Liver (tissue), 9 donors: ENCODE data around the gene TLE3. TPM values are rescaled to one million over a fixed set of nuclear protein-coding genes. Genes with fewer than 3 reads are reported as not detected.

ENCODE experiments used
- DNase-seq: peaks from one replicate; pipeline ENCODE4 v3.0.0-alpha.2; 2017; ENCODE audit warnings: low spot score
- H3K27ac ChIP-seq, 2 donors: one replicate each; pipeline ENCODE4 v1.7.0; 2013; ENCODE audit warnings: inconsistent platforms in 2 of 2, low read length in 2 of 2, control low read depth in 1 of 2, low read depth in 1 of 2, mild to moderate bottlenecking in 1 of 2
- H3K27me3 ChIP-seq, 4 donors: one replicate each; pipeline versions ENCODE4 v1.6.1 to v1.7.0; 2013; ENCODE audit warnings: low read length in 3 of 4, inconsistent platforms in 1 of 4, mild to moderate bottlenecking in 1 of 4, moderate library complexity in 1 of 4; ENCODE audit not compliant: control insufficient read depth in 4 of 4, insufficient read depth in 4 of 4
- H3K36me3 ChIP-seq, 4 donors: one replicate each; pipeline versions ENCODE4 v1.6.1 to v1.7.0; 2013; ENCODE audit warnings: low read length in 3 of 4, mild to moderate bottlenecking in 3 of 4, low read depth in 1 of 4, moderate library complexity in 1 of 4; ENCODE audit not compliant: control insufficient read depth in 4 of 4, insufficient read depth in 3 of 4
- H3K4me1 ChIP-seq, 4 donors: one replicate each; pipeline versions ENCODE4 v1.6.1 to v1.7.0; 2013; ENCODE audit warnings: low read length in 3 of 4, mild to moderate bottlenecking in 3 of 4, moderate library complexity in 1 of 4; ENCODE audit not compliant: control insufficient read depth in 4 of 4, insufficient read depth in 4 of 4
- H3K4me3 ChIP-seq, 3 donors: one replicate each; pipeline versions ENCODE4 v1.6.1 to v1.7.0; 2013; ENCODE audit warnings: low read length in 3 of 3, control low read depth in 1 of 3, low read depth in 1 of 3, mild to moderate bottlenecking in 1 of 3
- H3K9ac ChIP-seq, 2 donors: one replicate each; pipeline ENCODE4 v1.7.0; 2013; ENCODE audit warnings: low read length in 2 of 2, mild to moderate bottlenecking in 2 of 2, moderate library complexity in 2 of 2, control low read depth in 1 of 2, low read depth in 1 of 2
- H3K9me3 ChIP-seq, 4 donors: one replicate each; pipeline versions ENCODE4 v1.6.1 to v1.7.0; 2013; ENCODE audit warnings: low read length in 3 of 4; ENCODE audit not compliant: control insufficient read depth in 4 of 4
- EGR1 ChIP-seq, 2 donors: IDR thresholded peaks; 2 replicates each; pipeline ENCODE4 v1.6.1; 2016 to 2018; ENCODE audit warnings: antibody characterized with exemption in 2 of 2, low read depth in 2 of 2
- FOXA1 ChIP-seq: IDR thresholded peaks from 2 replicates; pipeline ENCODE4 v1.6.1; 2016; ENCODE audit warnings: antibody characterized with exemption
- FOXA2 ChIP-seq: IDR thresholded peaks from 2 replicates; pipeline ENCODE4 v1.6.1; 2016; ENCODE audit warnings: antibody characterized with exemption
- GABPA ChIP-seq, 2 donors: IDR thresholded peaks in 1 of 2; conservative IDR thresholded peaks in 1 of 2; 2 replicates each; pipeline ENCODE4 v1.6.1; 2016; ENCODE audit warnings: antibody characterized with exemption in 2 of 2, mild to moderate bottlenecking in 1 of 2, moderate library complexity in 1 of 2
- HNF4A ChIP-seq, 2 donors: conservative IDR thresholded peaks; 2 replicates each; pipeline ENCODE4 v1.6.1; 2016; ENCODE audit warnings: antibody characterized with exemption in 2 of 2, mild to moderate bottlenecking in 2 of 2
- HNF4G ChIP-seq: IDR thresholded peaks from 2 replicates; pipeline ENCODE4 v1.6.1; 2016; ENCODE audit warnings: antibody characterized with exemption
- JUND ChIP-seq, 2 donors: IDR thresholded peaks; 2 replicates each; pipeline ENCODE4 v1.6.1; 2016; ENCODE audit warnings: antibody characterized with exemption in 2 of 2
- NR2F2 ChIP-seq: IDR thresholded peaks from 2 replicates; pipeline ENCODE4 v1.6.1; 2016; ENCODE audit warnings: antibody characterized with exemption
- RAD21 ChIP-seq, 2 donors: IDR thresholded peaks; 2 replicates each; pipeline ENCODE4 v1.6.1; 2016; ENCODE audit warnings: antibody characterized with exemption in 2 of 2, mild to moderate bottlenecking in 2 of 2
- RXRA ChIP-seq, 2 donors: IDR thresholded peaks; 2 replicates each; pipeline ENCODE4 v1.6.1; 2017 to 2018; ENCODE audit warnings: antibody characterized with exemption in 2 of 2, mild to moderate bottlenecking in 1 of 2
- SP1 ChIP-seq: IDR thresholded peaks from 2 replicates; pipeline ENCODE4 v1.6.1; 2018; ENCODE audit warnings: antibody characterized with exemption, mild to moderate bottlenecking
- TAF1 ChIP-seq: conservative IDR thresholded peaks from 2 replicates; pipeline ENCODE4 v1.6.1; 2016; ENCODE audit warnings: antibody characterized with exemption, mild to moderate bottlenecking
- YY1 ChIP-seq: IDR thresholded peaks from 2 replicates; pipeline ENCODE4 v1.6.1; 2016; ENCODE audit warnings: antibody characterized with exemption, mild to moderate bottlenecking
- ZBTB33 ChIP-seq: IDR thresholded peaks from 2 replicates; pipeline ENCODE4 v1.6.1; 2016; ENCODE audit warnings: antibody characterized with exemption
- WGBS: extraction: QIAGEN DNeasy Blood & Tissue Kit; methylation state at CpG from one replicate; pipeline ENCODE4 v1.1.7; 2013; 5-methylcytosine and 5-hydroxymethylcytosine counted together
- polyA plus RNA-seq, 2 donors: library from polyadenylated mRNA; stranded (reverse) in 1 of 2; unstranded in 1 of 2; fragments of 200-250 nt in 1 of 2; fragments of >200 nt in 1 of 2; fragmentation: Nextera tagmentation in 1 of 2; extraction: Ambion mirVana in 1 of 2; gene quantifications; one replicate each; pipeline versions ENCODE4 v1.2.1 to v1.2.3, GENCODE V29; 2013 to 2015
- total RNA-seq, 2 donors: library from RNA; depleted of rRNA; stranded (reverse); fragments of >200 nt; gene quantifications; one replicate each; pipeline ENCODE4 v1.2.3, GENCODE V29; 2014
- TF ChIP-seq, protein P1 (sequence below): fragments of 150-350 bp; IDR thresholded peaks from 2 replicates; pipeline ENCODE4 v1.5.1; 2017; ENCODE audit warnings: improper control_type of control experiment, low read depth, low read length; ENCODE audit not compliant: missing input control
- TF ChIP-seq, protein P2 (sequence below): IDR thresholded peaks from 2 replicates; pipeline ENCODE4 v1.6.1; 2016; ENCODE audit warnings: antibody characterized with exemption, mild to moderate bottlenecking
- TF ChIP-seq, protein P3 (sequence below): IDR thresholded peaks from 2 replicates; pipeline ENCODE4 v1.6.1; 2016; ENCODE audit warnings: antibody characterized with exemption
- TF ChIP-seq, protein P4 (sequence below): IDR thresholded peaks from 2 replicates; pipeline ENCODE4 v1.6.1; 2016; ENCODE audit warnings: antibody characterized with exemption
- donor health status: healthy.
- donor health status: healthy.
- donor health status: healthy.
- donor health status: healthy.
- donor health status: healthy.

TLE3 gene
- total and polyA plus RNA-seq, 4 donors, result 1.2 to 13.7 (median 8.5) TPM

- no peak overlapping the region for H3K4me3 ChIP-seq
- H3K9me3 ChIP-seq, result no peaks in the 10 kb centered on the region
- WGBS, result 72% methylated on average over 4 of the region's 4 CpGs
- H3K27me3 ChIP-seq, result no peaks in the 10 kb centered on the region
- H3K27ac ChIP-seq, result no peak overlapping the region
- H3K4me1 ChIP-seq, result no peaks in the 10 kb centered on the region
- TF ChIP-seq NR2F2, result no peak
- no peak for TF ChIP-seq FOXA2
- no peak for TF ChIP-seq FOXA1
- TF ChIP-seq TAF1, result no peak
- TF ChIP-seq, protein P1, sequence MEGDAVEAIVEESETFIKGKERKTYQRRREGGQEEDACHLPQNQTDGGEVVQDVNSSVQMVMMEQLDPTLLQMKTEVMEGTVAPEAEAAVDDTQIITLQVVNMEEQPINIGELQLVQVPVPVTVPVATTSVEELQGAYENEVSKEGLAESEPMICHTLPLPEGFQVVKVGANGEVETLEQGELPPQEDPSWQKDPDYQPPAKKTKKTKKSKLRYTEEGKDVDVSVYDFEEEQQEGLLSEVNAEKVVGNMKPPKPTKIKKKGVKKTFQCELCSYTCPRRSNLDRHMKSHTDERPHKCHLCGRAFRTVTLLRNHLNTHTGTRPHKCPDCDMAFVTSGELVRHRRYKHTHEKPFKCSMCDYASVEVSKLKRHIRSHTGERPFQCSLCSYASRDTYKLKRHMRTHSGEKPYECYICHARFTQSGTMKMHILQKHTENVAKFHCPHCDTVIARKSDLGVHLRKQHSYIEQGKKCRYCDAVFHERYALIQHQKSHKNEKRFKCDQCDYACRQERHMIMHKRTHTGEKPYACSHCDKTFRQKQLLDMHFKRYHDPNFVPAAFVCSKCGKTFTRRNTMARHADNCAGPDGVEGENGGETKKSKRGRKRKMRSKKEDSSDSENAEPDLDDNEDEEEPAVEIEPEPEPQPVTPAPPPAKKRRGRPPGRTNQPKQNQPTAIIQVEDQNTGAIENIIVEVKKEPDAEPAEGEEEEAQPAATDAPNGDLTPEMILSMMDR, result no peak
- no peak for TF ChIP-seq HNF4A (conservative IDR thresholded peaks at IDR 0.05)
- TF ChIP-seq RXRA (IDR thresholded peaks at IDR 0.05), result no peak
- no peak for TF ChIP-seq EGR1 (IDR thresholded peaks at IDR 0.05; ENCODE audit: low read depth in 2 of 2)
- no peak for TF ChIP-seq SP1
- TF ChIP-seq RAD21 (IDR thresholded peaks at IDR 0.05), result no peak
- TF ChIP-seq, protein P2, sequence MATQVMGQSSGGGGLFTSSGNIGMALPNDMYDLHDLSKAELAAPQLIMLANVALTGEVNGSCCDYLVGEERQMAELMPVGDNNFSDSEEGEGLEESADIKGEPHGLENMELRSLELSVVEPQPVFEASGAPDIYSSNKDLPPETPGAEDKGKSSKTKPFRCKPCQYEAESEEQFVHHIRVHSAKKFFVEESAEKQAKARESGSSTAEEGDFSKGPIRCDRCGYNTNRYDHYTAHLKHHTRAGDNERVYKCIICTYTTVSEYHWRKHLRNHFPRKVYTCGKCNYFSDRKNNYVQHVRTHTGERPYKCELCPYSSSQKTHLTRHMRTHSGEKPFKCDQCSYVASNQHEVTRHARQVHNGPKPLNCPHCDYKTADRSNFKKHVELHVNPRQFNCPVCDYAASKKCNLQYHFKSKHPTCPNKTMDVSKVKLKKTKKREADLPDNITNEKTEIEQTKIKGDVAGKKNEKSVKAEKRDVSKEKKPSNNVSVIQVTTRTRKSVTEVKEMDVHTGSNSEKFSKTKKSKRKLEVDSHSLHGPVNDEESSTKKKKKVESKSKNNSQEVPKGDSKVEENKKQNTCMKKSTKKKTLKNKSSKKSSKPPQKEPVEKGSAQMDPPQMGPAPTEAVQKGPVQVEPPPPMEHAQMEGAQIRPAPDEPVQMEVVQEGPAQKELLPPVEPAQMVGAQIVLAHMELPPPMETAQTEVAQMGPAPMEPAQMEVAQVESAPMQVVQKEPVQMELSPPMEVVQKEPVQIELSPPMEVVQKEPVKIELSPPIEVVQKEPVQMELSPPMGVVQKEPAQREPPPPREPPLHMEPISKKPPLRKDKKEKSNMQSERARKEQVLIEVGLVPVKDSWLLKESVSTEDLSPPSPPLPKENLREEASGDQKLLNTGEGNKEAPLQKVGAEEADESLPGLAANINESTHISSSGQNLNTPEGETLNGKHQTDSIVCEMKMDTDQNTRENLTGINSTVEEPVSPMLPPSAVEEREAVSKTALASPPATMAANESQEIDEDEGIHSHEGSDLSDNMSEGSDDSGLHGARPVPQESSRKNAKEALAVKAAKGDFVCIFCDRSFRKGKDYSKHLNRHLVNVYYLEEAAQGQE, result no peak
- no peak for TF ChIP-seq YY1
- no peak for TF ChIP-seq ZBTB33
- TF ChIP-seq, protein P3, sequence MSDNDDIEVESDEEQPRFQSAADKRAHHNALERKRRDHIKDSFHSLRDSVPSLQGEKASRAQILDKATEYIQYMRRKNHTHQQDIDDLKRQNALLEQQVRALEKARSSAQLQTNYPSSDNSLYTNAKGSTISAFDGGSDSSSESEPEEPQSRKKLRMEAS, result no peak
- no peak for TF ChIP-seq GABPA (IDR thresholded peaks at IDR 0.05 in 1 of 2, conservative IDR thresholded peaks at IDR 0.05 in 1 of 2)
- TF ChIP-seq HNF4G, result no peak
- TF ChIP-seq, protein P4, sequence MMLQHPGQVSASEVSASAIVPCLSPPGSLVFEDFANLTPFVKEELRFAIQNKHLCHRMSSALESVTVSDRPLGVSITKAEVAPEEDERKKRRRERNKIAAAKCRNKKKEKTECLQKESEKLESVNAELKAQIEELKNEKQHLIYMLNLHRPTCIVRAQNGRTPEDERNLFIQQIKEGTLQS, result no peak
- TF ChIP-seq JUND (IDR thresholded peaks at IDR 0.05), result no peak
- no peaks in the 10 kb centered on the region for H3K36me3 ChIP-seq
- no peak for DNase-seq
- H3K9ac ChIP-seq, result no peak overlapping the region
Measured at GRCh38 chr15:70038730-70039392, 58.9 kb downstream of the TLE3 start.
